Esophagus squamous epithelium (tissue), 5 donors: ENCODE measurements around the gene THRSP. TPM values are rescaled to one million over a fixed set of nuclear protein-coding genes. Genes with fewer than 3 reads are reported as not detected.

ENCODE experiments used
- DNase-seq: peaks from one replicate; lab custom pipeline; 2025; lab: John Stamatoyannopoulos, UW
- H3K27ac ChIP-seq, 4 donors: fragments of 200-600 bp; sonication (generic); one replicate each; pipeline ENCODE4 v1.5.1; 2016 to 2019; ENCODE audit warnings: mild to moderate bottlenecking in 1 of 4
- H3K27me3 ChIP-seq, 4 donors: fragments of 200-600 bp; sonication (generic); 1 replicate in 3 of 4; 2 replicates in 1 of 4; pipeline versions ENCODE4 v1.5.1 to v1.6.0; 2017 to 2021; ENCODE audit warnings: antibody characterized with exemption in 1 of 4
- H3K36me3 ChIP-seq, 3 donors: fragments of 200-600 bp; sonication (generic); one replicate each; pipeline ENCODE4 v1.5.1; 2016 to 2019
- H3K4me1 ChIP-seq, 3 donors: fragments of 200-600 bp; sonication (generic); one replicate each; pipeline ENCODE4 v1.5.1; 2017 to 2019
- H3K4me3 ChIP-seq, 4 donors: fragments of 200-600 bp; sonication (generic); 1 replicate in 3 of 4; 2 replicates in 1 of 4; pipeline ENCODE4 v1.5.1; 2016 to 2019; ENCODE audit warnings: mild to moderate bottlenecking in 2 of 4, moderate library complexity in 1 of 4
- H3K9me3 ChIP-seq, 3 donors: fragments of 200-600 bp; sonication (generic); one replicate each; pipeline ENCODE4 v1.5.1; 2016 to 2019
- CTCF ChIP-seq, 6 experiments: fragments of 450-650 bp in 4 of 6; fragments of 200-600 bp in 2 of 6; sonication (generic) in 2 of 6; IDR thresholded peaks; one replicate each; pipeline ENCODE4 v1.5.1; 2016 to 2019; ENCODE audit warnings: antibody characterized with exemption in 6 of 6, mild to moderate bottlenecking in 4 of 6, moderate library complexity in 4 of 6
- POLR2A ChIP-seq, 4 donors: fragments of 450-650 bp; IDR thresholded peaks; one replicate each; pipeline ENCODE4 v1.6.1; 2017; ENCODE audit warnings: antibody characterized with exemption in 4 of 4, mild to moderate bottlenecking in 4 of 4, moderate library complexity in 3 of 4
- WGBS, 2 donors: methylation state at CpG; one replicate each; pipeline ENCODE4 v1.1.5; 2018; 5-methylcytosine and 5-hydroxymethylcytosine counted together
- intact Hi-C: fragments of 100-400 bp; cut with DNase I; formaldehyde crosslinking; loops from one replicate; pipeline ENCODE4 v1.15.0; 2022
- total RNA-seq, 4 donors: library from RNA; depleted of rRNA; stranded (reverse); fragments of >200 nt; gene quantifications; one replicate each; pipeline ENCODE4 v1.1.0, GENCODE V29; 2016
- donor health status: DM: yes; HTN: yes; CAD: no.

Gene THRSP
- total RNA-seq, 4 donors from 2014 or later = not detected

GRCh38 chr11:78036313-78036712 is 27.3 kb upstream of the THRSP start:
- Histone ChIP-seq H3K27me3 (no peaks in the 10 kb centered on the region), H3K4me3 (no peak overlapping the region), H3K36me3 (no peaks in the 10 kb centered on the region), H3K4me1 (peaks cover 0 to 37% (median 14%) of the 10 kb centered on the region in 3 donors), H3K27ac (no peak overlapping the region), H3K9me3 (no peaks in the 10 kb centered on the region)
- WGBS, 2 donors = 75 to 79% methylated on average over 3 of the region's 3 CpGs
- TF ChIP-seq POLR2A (IDR thresholded peaks at IDR 0.05) (no peak), CTCF (IDR thresholded peaks at IDR 0.05) (no peak)
- no peak for DNase-seq
- intact Hi-C loops = no loop called here

GRCh38 chr11:78037056-78037455 is 26.6 kb upstream of the THRSP start:
- no peak overlapping the region for H3K27ac ChIP-seq
- WGBS, 2 donors = 24 to 58% methylated on average over 3 of the region's 3 CpGs
- no peak overlapping the region for H3K4me3 ChIP-seq
- TF ChIP-seq CTCF (IDR thresholded peaks at IDR 0.05) (no peak), POLR2A (IDR thresholded peaks at IDR 0.05) (no peak)
- H3K4me1 ChIP-seq = peaks cover 0 to 30% (median 14%) of the 10 kb centered on the region in 3 donors
- H3K27me3 ChIP-seq = no peaks in the 10 kb centered on the region
- intact Hi-C loops = no loop called here
- H3K9me3 ChIP-seq = no peaks in the 10 kb centered on the region
- no peaks in the 10 kb centered on the region for H3K36me3 ChIP-seq
- no peak for DNase-seq

GRCh38 chr11:78037825-78038620 is 25.6 kb upstream of the THRSP start:
- TF ChIP-seq CTCF (IDR thresholded peaks at IDR 0.05) (no peak), POLR2A (IDR thresholded peaks at IDR 0.05) (no peak)
- Histone ChIP-seq H3K27me3 (no peaks in the 10 kb centered on the region), H3K4me1 (peaks cover 0 to 27% (median 14%) of the 10 kb centered on the region in 3 donors), H3K36me3 (no peaks in the 10 kb centered on the region), H3K27ac (no peak overlapping the region), H3K9me3 (no peaks in the 10 kb centered on the region), H3K4me3 (no peak overlapping the region)
- DNase-seq = no peak
- WGBS, 2 donors = 80 to 88% methylated on average over 6 to 7 of the region's 9 CpGs
- intact Hi-C loops = no loop called here

GRCh38 chr11:78038697-78039313 is 24.9 kb upstream of the THRSP start:
- no peaks in the 10 kb centered on the region for H3K9me3 ChIP-seq
- intact Hi-C loops = no loop called here
- H3K27ac ChIP-seq = no peak overlapping the region
- no peak for TF ChIP-seq CTCF (IDR thresholded peaks at IDR 0.05)
- no peak for TF ChIP-seq POLR2A (IDR thresholded peaks at IDR 0.05)
- WGBS, 2 donors = 95 to 98% methylated on average over 5 to 8 of the region's 8 CpGs
- no peaks in the 10 kb centered on the region for H3K36me3 ChIP-seq
- no peak overlapping the region for H3K4me3 ChIP-seq
- peaks cover 0 to 27% (median 14%) of the 10 kb centered on the region in 3 donors for H3K4me1 ChIP-seq
- H3K27me3 ChIP-seq = no peaks in the 10 kb centered on the region
- DNase-seq = no peak

- Histone ChIP-seq H3K4me3 (no peak overlapping the region), H3K27me3 (no peaks in the 10 kb centered on the region), H3K4me1 (peaks cover 0 to 27% (median 14%) of the 10 kb centered on the region in 3 donors), H3K36me3 (no peaks in the 10 kb centered on the region), H3K9me3 (no peaks in the 10 kb centered on the region), H3K27ac (peak overlapping the region; percentile 4 to 54 (median 38))
- TF ChIP-seq POLR2A (IDR thresholded peaks at IDR 0.05) (no peak), CTCF (IDR thresholded peaks at IDR 0.05) (no peak)
- intact Hi-C loops = no loop called here
- DNase-seq = no peak
- WGBS, 2 donors = 68 to 71% methylated on average over 4 of the region's 4 CpGs
Measured at GRCh38 chr11:78039391-78039918, 24.2 kb upstream of the THRSP start.
